Measurements from ENCODE around the gene GCNT1.

DNA sequence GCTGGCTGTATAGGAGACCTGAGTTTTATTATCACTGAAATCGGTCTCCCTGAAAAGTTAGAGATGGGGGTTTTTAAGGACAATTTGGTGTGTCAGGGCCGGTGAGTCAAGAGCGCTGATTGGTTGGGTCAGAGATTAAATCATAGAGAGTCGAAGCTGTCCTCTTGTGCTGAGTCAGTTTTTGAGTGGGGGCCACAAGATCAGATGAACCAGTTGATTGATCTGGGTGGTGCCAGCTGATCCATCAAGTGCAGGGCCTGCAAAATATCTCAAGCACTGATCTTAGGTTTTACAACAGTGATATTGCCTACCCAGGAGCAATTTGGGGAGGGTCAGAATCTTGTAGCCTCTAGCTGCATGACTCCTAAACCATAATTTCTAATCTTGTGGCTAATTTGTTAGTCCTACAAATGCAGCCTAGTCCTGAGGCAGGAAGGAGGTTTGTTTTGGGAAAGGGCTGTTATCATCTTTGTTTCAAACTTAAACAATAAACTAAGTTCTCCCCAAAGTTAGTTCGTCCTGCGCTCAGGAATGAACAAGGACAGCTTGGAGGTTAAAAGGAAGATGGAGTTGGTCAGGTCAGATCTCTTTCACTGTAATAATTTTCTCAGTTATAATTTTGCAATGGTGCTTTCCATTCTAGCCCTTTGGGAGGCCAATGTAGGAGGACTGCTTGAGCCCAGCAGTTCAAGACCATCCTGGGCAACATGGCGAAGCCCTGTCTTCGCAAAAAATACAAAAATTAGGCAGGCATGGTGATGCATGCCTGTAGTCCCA, 33.1 kb upstream of the GCNT1 start:
- TF ChIP-seq EP300 (IDR thresholded peaks at IDR 0.05) = no peak
- TF ChIP-seq, protein P1, sequence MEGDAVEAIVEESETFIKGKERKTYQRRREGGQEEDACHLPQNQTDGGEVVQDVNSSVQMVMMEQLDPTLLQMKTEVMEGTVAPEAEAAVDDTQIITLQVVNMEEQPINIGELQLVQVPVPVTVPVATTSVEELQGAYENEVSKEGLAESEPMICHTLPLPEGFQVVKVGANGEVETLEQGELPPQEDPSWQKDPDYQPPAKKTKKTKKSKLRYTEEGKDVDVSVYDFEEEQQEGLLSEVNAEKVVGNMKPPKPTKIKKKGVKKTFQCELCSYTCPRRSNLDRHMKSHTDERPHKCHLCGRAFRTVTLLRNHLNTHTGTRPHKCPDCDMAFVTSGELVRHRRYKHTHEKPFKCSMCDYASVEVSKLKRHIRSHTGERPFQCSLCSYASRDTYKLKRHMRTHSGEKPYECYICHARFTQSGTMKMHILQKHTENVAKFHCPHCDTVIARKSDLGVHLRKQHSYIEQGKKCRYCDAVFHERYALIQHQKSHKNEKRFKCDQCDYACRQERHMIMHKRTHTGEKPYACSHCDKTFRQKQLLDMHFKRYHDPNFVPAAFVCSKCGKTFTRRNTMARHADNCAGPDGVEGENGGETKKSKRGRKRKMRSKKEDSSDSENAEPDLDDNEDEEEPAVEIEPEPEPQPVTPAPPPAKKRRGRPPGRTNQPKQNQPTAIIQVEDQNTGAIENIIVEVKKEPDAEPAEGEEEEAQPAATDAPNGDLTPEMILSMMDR (IDR thresholded peaks at IDR 0.05) = no peak

All from ovary (tissue), 3 donors.